HK-2 (cell line): ENCODE data around the gene ZNF785.
"Not testable (repeated sequence)": the region's sequence is repeated elsewhere in the genome, so short reads cannot be mapped to it uniquely, and the experiment has no call there.

Experiments used
- DNase-seq: peaks from one replicate; pipeline ENCODE4 v3.0.0-alpha.2; 2018; ENCODE audit not compliant: unreplicated experiment

Gene ZNF785

DNA sequence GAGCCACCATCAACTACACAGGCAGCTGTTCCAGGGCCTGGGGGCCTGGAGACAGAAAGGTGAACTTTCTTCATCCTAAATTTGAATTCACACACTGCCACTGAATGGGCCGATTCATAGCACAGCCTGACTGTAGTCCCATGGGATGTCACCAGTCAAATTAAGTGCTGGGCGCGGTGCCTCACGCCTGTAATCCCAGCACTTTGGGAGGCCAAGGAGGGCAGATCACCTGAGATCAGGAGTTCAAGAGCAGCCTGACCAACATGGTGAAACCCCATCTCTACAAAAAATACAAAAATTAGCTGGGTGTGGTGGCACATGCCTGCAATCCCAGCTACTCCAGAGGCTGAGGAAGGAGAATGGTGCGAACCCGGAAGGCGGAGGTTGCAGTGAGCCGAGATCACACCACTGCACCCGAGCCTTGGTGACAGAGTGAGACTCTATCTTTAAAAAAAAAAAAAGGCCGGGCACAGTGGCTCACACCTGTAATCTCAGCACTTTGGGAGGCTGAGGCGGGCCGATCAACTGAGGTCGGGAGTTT is 45.4 kb downstream of the ZNF785 start:
- not testable (repeated sequence) for DNase-seq

DNA sequence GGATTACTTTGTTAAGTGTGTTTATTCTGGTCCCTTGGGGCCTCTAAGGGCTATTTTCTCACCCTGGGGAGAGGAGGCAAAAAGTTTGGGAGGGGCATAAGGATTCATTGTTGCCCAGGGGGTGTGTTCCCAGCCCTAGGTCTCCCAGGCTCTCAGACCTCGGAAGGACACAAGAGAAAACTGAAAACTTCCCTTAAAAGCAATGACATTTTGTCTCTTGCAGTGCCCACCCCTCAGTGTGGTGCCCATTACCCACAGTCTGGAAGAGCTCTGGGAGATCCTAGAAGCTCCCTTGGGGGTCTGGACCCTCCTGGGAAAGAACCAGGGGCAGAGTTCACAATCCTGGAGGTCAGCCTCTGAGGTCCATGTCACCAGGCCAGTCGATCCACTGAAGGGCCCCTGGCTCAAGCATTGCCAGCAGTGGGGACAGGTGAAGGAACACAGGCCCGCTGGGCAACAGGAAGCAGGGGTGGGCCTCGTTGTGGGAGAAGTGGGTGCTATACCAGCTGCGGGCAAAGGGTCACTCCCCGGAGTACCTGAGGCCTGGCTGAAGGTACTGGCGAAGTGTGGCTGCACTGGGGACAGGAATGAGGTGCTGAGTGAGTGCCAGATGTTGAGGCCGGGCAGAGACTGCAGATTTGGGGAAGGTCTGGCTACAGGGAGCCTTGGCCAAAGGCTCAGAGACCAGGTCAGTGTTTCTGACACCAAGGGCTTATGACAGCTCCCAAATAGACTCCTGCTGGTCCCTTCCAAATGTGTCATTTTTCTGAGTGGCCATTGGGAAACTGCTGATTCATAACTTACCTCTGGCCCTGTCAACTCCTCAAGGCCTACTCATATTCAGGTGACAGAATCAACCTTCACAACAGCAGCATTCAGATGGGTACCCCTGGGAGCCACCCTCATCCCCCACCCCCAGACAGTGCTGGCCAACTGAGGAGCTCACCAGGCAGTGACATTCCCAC is 46.2 kb downstream of the ZNF785 start:
- no peak for DNase-seq

- not testable (repeated sequence) for DNase-seq
These were observed 49.0 kb downstream of the ZNF785 start for GRCh38 chr16:30536391-30537024.

- peak; percentile 71 for DNase-seq
These were observed 49.7 kb downstream of the ZNF785 start for GRCh38 chr16:30535777-30536190.

DNA sequence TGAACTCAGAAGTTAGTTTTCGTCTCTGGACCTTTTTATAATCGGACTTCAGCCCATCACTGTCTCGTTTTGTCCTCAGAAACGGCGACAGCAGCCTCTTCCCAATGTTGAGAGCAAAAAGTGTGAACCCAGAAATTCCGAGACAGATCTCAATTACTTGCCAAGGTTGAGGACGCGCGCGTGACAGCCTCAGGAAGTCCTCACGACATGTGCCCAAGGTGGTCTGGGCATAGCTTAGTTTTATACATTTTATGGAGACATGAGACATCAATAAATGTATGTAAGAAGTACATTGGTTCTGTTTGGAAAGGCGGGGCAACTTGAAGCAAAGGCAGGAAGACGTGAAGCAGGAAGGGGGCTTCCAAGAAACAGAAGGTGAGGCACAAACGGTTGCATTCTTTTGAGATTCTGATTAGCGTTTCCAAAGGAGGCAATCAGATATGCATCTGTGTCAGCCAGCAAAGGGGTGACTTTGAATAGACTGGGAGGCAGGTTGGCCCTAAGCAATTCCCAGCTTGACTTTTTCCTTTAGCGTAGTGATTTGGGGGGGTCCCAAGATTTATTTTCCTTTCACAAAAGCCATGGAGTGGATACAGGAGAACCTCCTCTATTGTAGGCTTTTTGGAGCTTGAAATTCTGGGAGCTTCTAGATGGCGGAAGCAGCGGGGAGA is 50.3 kb downstream of the ZNF785 start:
- DNase-seq: no peak

DNA sequence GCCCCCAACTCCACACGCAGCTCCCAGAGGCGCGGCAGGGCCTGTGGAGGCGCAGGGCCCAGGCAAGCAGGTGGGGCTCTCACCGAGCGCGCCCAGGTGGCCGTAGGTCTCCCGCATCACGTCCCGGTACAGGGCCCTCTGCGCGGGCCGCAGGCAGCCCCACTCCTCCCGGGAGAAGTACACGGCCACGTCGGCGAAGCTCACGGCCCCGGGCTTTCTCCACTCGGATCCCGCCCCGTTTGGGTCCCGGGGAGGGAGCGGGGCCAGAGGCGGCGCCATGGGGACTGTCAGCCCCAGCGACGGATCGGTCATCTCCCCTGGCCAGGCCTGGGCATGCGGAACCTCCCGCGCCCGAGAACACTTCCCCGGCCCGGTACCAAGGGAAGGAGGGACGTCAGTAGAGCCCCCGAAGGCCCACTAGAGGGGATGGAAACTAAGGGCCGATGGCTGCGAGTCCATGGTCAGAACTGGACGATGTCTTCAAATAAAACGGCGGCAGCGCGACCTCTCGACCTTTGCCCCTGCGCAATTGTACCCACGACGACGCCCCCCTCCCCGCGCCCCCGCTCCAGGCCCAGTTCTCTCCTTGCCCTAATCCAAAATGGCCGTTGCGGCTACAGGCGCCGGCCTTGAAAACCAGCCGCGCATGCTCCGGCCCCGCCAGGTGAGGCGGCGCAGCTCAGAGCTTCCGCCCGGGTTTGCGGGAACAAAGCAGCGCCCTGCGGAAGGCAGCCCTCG is 51.0 kb downstream of the ZNF785 start, which contains the start of gene ZNF747:
Gene ZNF747, minus strand, starts transcription at position 491 of the 738 bp plus-strand sequence. Its CDS starts 179 bp downstream, at position 312.
- peak; percentile 84 for DNase-seq

DNA sequence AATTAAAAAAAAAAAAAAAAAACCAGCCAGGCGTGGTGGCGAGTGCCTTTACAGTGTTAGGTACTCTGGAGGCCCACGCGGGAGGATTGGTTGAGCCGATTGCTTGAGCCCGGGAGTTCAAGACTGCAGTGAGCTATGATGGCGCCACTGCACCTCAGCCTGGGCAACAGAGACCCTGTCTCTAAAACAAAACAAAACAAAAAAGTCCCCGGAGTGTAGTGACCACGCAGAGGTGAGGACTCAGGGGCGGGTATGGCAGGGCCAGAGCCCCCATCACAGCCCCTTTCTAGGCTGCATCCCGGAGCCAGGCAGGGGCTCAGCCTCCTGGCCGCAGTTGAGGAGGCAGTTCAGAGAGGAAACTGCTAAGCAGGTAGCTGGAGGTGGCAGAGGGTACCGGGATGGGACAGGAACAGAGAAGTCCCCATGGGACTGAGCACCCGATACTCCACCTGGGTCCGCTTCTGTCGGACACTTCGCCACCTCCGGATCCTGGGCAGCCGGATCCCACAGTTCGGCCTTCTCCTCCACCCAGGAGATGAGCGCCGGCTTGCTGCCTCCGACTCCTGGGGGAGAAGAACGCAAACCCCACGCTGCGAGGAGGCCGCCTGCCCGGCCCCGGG is 51.6 kb downstream of the ZNF785 start:
- no peak for DNase-seq

DNA sequence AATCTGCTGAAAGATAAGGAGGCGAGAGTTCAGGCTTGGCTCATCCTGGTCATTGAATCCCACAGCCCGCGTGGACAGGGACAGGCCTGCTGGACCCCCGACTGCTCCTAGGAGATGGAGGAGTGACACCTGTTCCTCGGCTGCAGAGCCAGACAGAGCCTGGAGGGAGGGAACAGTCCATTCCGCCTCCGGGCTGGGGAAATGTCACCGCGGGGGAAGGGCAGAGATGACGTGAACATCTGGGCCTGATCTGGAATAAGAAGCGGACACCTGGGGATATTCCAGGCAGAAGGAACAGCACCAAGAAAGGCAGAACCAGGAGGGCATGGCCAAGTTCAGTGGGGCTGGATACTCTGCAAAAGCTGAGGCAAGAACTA is 52.4 kb downstream of the ZNF785 start:
- no peak for DNase-seq

GRCh38 chr16:30532285-30533145 is 53.0 kb downstream of the ZNF785 start:
- DNase-seq: no peak
